Bone marrow (tissue), 2 donors: ENCODE data around the gene CENPVL3.
"Not testable (repeated sequence)": the region's sequence is repeated elsewhere in the genome, so short reads cannot be mapped to it uniquely, and the experiment has no call there.

Experiments
- DNase-seq, 2 donors: peaks; one replicate each; lab custom pipeline; 2025; lab: John Stamatoyannopoulos, UW

The CENPVL3 gene

DNA sequence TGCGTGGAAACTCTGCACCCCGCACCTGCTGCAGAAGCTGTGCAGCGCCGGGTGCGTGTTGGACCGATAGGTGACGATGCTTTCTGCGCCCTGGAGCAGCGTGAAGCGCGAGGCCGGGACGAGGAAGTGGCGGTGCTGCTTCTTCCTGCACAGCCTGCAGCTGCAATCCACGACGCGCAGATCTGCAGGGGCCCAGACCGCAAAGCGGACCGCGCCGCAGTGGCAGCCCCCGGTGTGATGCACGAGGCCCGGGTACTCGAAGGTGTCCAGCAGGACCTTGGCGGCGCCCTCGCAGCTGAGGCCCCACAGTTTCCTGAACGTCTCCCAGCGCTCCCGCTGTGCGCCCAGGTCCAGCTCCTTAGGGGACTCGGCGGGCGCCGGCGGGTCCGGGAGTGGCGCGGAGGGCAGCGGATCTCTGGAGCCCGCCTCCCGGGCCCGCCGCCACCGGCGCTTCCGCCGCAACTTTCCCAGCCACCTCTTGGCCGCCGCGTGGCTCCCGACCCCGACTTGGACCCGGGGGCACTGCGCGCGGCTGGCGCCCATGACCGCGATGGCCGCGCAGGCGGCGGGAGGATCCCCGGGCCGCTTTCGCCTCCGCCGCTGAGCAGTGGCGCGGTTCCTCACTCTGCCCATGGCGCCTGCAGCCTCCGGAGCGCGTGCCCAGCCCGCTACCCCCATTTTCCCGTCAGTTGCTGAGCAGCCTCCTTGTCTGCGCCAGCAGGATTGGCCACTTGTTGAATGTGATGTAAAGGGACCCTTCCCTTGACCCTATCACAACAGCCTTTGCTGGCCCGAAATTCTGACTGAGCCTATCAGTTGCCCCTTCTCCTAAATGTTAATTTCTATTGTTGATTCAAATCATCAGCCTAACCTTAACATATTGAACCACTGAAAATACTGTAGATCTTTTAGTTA lies at the start of gene CENPVL3:
Gene CENPVL3, minus strand, starts transcription at position 672 of the 915 bp plus-strand sequence. Its CDS starts 39 bp downstream, at position 633.
- not testable (repeated sequence) for DNase-seq

DNA sequence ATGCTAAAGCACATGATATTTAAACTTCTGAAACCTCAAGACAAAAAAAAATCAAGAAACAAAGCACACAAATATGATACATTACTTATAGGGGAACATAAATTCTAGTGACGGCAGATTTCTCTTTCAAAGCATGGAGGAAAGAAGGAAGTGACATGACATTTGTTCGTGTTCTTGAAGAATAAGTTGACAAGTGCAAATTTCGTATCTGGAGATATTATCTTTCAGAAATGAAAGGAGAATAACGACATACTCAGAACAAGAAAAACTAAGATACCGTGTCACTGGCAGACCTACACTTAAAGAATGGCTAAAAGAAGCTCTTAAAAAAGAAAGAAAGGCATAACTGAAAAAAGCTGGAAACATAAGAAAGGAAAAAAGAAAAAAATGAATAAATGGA lies 47.3 kb upstream of the CENPVL3 start:
- peak in 1 of 2 donors; percentile 9 for DNase-seq

DNA sequence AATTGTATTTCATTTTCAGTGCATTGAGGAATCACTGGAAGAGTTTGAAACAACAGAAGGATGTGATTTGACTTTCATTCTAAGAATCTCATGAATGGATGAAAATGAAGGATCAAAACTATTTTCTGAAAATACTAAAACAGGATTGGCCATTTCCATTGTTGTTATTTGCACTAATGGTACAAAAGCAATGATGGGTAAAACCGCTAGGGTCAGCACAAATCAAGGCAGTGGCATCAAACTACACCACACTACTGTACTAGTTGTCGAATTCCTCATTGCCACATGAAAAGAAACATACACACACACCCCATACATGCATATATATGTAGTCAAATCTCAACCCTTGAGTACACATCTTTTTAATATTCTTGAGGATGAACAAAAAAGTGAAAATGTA lies 24.7 kb upstream of the CENPVL3 start:
- DNase-seq, result no peak

DNA sequence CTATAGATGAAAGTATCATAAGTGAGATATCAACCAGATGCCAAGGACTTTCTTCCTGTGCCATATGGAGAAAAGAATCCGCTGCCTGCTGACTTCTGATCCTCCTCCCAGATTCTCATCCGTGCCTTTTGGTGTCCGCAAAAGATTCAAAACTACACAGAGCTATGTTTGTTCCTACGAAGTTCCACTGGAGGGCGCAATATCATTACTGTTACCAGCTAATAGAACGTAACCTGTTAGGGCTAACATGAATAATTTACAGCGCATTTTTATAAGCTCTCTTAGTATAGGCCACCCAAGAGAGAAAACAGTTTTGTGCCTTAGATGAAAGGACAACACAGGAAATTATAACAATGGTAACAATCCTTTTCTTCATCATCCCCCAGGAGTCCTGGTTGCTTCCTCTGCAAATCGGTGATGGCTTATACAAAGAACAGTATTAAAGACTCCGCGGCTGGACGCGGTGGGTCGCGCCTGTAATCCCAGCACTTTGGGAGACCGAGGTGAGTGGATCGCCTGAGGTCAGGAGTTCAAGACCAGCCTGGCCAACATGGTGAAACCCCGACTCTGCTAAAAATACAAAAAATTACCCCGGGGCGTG lies 22.8 kb upstream of the CENPVL3 start:
- no peak for DNase-seq

- DNase-seq, result not testable (repeated sequence)
Measured at GRCh38 chrX:51636511-51636910, 17.8 kb upstream of the CENPVL3 start.

GRCh38 chrX:51614353-51615012 lies 4.2 kb downstream of the CENPVL3 start:
- no peak for DNase-seq

- no peak for DNase-seq
Measured at GRCh38 chrX:51608766-51609165, 9.9 kb downstream of the CENPVL3 start.

DNA sequence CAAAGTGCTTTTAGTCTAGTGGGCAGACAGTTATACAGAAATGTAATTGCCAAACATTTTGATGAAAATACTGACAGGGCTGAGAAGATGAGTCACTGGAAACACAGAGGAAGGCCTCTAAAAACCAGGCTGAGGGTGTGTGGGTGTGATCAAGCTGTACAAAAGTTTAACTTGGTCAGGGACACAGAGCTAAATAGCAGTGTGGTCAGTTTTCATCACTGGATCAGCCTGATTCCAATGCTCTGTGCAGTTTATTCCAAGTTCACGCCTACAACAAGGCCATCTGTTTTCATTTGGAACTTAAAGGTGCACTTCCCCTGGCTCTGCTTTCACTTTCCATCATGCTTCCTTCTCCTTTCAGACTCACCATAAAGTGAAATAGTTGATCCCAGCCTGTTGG lies 10.6 kb downstream of the CENPVL3 start:
- no peak for DNase-seq

GRCh38 chrX:51606446-51606845 lies 12.3 kb downstream of the CENPVL3 start:
- DNase-seq, result no peak

DNA sequence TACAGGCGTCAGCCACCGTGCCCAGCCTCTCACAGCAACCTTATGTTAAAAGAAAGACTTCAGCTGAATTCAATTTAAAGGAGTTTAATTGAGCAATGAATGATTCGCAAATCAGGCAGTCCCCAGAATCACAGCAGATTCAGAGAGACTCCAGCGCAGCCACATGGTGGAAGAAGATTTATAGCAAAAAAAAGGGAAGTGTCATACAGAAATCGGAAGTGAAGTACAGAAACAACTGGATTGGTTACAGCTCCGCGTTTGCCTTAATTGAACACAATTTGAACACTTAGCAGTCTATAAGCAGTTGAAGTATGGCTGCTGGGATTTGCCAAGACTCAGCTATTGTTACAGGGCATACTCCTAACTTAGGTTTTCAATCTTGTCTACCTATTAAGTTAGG lies 19.8 kb downstream of the CENPVL3 start:
- no peak for DNase-seq

- no peak for DNase-seq
Measured at GRCh38 chrX:51571874-51572273, 46.8 kb downstream of the CENPVL3 start.

- no peak for DNase-seq
Measured at GRCh38 chrX:51569561-51569960, 49.2 kb downstream of the CENPVL3 start.

DNA sequence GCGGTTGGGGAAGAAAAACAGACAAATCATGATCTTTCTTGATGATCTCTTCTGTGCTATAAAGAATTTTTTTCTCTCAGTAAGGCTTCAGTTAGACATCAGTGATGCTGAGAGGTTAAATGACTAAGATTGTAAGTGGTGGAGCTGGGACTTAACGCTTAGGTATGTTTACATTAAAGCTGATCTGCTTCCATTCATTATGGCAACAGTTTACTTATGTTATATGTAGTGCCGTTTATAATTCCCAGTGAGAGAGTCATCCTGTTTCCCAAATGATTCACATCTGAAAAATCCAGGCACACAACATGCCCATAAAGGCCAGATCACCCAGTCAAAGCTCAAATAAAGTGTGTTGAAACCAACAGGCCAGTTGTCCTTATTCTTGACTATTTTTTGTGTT lies 50.1 kb downstream of the CENPVL3 start:
- no peak for DNase-seq
